GM13977 (cell line): ENCODE measurements around the gene NTRK3.

Experiments
- DNase-seq: peaks from one replicate; pipeline ENCODE4 v3.0.0; 2012; ENCODE audit warnings: low spot score
- in situ Hi-C: fragments of 300-500 bp; cut with MboI; formaldehyde crosslinking; loops from one replicate; pipeline ENCODE4 v1.12.0; 2022; ENCODE audit warnings: low sequenced_read_pairs, low pct_unique_long_range_greater_than_20kb, mixed read lengths, inconsistent platforms; ENCODE audit not compliant: unreplicated experiment
- TF ChIP-seq, protein P1 (sequence below): IDR thresholded peaks from 2 replicates; pipeline ENCODE4 v1.5.1; 2012; ENCODE audit warnings: mild to moderate bottlenecking, control low read depth; ENCODE audit not compliant: insufficient read depth; ENCODE audit errors: extremely low read depth, missing control alignments

Gene NTRK3

DNA sequence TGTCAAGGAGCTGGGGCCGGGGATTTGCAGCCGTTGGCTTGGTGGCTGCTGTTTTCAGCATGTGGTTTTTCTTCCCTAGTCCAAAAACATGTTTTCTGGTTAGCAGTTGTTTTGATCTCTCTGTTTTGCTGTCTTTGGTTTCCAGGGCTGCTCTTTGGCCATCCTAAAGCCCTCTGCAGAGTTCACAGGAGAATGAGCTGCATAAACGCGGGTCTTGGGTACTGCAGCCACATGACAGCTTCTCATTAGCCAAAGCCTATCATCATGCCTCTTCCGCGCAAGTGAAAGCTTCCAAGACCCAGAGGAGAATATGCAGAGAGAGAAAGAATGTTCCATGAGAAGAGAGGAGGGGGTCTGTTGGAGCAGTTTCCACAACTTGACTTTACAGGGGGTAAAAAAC is 138.5 kb downstream of the NTRK3 start:
- DNase-seq = no peak
- TF ChIP-seq, protein P1, sequence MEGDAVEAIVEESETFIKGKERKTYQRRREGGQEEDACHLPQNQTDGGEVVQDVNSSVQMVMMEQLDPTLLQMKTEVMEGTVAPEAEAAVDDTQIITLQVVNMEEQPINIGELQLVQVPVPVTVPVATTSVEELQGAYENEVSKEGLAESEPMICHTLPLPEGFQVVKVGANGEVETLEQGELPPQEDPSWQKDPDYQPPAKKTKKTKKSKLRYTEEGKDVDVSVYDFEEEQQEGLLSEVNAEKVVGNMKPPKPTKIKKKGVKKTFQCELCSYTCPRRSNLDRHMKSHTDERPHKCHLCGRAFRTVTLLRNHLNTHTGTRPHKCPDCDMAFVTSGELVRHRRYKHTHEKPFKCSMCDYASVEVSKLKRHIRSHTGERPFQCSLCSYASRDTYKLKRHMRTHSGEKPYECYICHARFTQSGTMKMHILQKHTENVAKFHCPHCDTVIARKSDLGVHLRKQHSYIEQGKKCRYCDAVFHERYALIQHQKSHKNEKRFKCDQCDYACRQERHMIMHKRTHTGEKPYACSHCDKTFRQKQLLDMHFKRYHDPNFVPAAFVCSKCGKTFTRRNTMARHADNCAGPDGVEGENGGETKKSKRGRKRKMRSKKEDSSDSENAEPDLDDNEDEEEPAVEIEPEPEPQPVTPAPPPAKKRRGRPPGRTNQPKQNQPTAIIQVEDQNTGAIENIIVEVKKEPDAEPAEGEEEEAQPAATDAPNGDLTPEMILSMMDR = no peak
- in situ Hi-C loops = no loop called here

DNA sequence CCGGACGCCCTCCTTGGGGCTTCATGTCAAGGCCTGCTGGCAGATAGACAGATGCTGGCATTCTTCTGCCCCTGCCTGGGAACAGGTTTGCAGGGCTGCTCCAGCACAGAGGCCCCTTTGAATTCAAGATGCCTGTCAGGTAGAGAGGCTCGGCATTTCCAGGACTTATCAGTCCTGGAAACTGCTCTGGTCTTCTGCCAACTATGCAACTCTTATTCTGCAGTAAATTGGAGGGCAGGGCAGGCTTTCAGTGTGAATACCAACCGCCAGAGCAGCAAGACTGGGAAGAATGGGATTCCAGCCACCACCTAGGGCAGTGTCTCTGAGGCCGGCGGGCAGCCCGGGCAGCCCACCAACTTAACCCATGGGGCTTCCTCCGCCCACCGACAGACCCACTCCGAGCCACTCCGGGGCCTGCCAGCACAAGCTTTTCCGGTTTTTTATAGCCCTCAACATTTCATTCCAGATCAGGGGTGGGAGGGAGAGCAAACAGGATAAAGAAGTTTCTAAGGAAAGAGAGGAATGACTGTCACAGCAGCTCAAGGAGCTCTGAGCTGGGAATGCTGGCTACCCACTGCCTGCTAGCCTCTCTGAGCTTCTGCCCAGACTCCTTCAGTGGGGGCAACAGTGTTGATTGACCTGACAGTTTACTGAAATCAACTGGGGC is 140.9 kb downstream of the NTRK3 start:
- TF ChIP-seq, protein P1 = no peak
- in situ Hi-C loops = no loop called here
- DNase-seq = no peak

DNA sequence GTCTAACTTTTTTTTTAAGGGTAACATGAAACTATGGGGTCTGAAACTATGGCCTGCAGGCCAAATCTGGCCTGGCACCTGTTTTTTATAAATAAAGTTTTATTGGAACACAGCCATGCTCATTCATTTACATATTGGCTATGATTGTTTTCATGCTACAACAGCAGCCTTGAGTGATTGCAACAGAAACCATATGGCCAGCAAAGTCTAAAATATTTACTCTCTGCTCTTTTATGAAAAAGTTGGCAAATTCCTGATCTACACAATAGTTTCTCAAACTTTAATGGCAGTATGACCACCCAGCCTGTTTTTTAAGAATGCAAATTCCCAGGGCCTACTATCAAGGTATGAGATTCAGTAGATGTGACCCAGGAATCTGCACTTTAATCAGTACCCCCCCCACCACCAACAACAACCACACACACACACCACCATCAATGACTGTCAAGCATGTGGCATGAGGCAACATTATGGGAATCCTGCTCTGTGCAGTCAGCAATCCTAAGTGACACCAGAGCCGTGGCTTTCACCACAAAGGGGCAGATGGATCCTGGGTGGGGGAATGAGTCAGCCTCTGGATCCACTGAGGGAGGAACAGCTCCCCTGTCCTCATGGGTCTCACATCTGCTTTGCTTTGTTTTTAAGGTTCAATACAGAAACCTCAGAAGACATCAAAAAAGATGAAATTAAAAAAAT is 142.8 kb downstream of the NTRK3 start:
- DNase-seq = no peak
- TF ChIP-seq, protein P1 = no peak
- in situ Hi-C loops = no loop called here

DNA sequence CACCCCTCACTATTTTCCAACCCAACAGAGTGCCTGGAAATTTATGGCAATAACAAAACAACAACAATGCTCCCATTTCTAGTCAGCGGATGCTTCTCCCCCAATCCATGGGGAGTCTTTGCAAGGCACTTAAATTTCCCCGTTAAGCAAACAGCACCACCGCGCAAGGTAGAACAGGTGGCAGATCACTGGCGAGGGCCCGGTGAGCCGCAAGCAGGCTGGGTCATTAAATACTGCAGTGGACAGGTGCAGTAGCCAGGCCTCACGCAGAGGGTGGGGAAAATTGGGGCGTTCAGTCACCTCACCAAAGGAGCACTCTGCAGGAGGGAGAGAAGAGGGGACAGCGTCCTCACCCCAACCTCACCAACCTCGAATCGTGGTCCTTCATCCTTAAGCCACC is 147.5 kb downstream of the NTRK3 start:
- no peak for DNase-seq
- TF ChIP-seq, protein P1 = no peak

DNA sequence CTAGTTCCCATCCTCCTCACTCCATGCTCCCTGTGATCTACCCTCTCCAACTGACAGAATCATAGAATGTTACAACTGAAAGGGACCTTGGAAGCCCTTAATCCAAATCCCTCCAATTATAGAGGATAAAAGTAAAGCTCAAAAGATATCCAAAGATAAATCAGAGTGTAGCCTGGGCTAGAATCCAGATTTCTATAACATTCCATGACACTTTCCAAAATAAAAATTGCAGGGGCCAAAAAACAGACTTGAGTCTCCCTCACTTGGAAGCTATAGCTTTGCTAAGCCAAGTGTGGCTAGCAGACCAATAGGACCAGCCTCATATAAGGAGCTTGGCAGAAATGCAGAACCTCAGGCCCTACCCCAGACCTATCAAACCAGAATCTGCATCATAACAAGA is 148.1 kb downstream of the NTRK3 start:
- DNase-seq = no peak
- in situ Hi-C loops = no loop called here
- TF ChIP-seq, protein P1 = no peak

More for the DNA sequence above, 147.5 kb downstream of the NTRK3 start:
- in situ Hi-C loops = no loop called here

DNA sequence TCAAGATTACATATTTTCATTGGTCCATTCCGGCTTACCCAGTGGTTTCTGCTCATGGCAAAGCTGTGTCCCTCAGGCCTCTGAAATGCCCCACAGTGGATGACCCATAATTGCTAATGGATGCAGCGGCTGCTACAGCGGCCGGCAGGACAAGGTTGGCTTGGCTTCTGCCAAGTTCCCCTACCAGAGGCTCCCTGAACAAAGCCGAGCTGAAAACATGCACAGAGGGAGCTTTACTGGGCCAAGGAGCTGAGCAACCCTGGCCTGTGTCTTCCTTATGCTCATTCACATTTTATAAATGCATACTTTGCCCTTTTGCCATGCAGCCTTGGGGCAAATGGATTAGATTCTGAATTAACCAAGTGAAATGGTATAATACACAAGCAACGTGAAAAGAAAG is 150.5 kb downstream of the NTRK3 start:
- TF ChIP-seq, protein P1 = no peak
- in situ Hi-C loops = no loop called here
- no peak for DNase-seq
